Osteocyte (in vitro differentiated cells): ENCODE data around the gene SYT8. TPM values are rescaled to one million over a fixed set of nuclear protein-coding genes. Genes with fewer than 3 reads are reported as not detected.

Source experiments
- DNase-seq: peaks from one replicate; pipeline ENCODE4 v3.0.0; 2021; ENCODE audit warnings: mixed read lengths; ENCODE audit not compliant: unreplicated experiment; ENCODE audit errors: extremely low spot score
- H3K27ac Mint-ChIP-seq: one replicate; pipeline ENCODE4 v1.8.0; 2021; ENCODE audit warnings: mild to moderate bottlenecking, mixed read lengths; ENCODE audit not compliant: unreplicated experiment
- H3K27me3 Mint-ChIP-seq: one replicate; pipeline ENCODE4 v1.8.0; 2021; ENCODE audit warnings: mixed read lengths; ENCODE audit not compliant: unreplicated experiment
- H3K36me3 Mint-ChIP-seq: one replicate; pipeline ENCODE4 v1.8.0; 2021; ENCODE audit warnings: mixed read lengths; ENCODE audit not compliant: unreplicated experiment
- H3K4me1 Mint-ChIP-seq: one replicate; pipeline ENCODE4 v1.8.0; 2021; ENCODE audit warnings: mixed read lengths; ENCODE audit not compliant: unreplicated experiment
- H3K4me3 Mint-ChIP-seq: one replicate; pipeline ENCODE4 v1.8.0; 2021; ENCODE audit warnings: mild to moderate bottlenecking, moderate library complexity, mixed read lengths; ENCODE audit not compliant: unreplicated experiment
- H3K9me3 Mint-ChIP-seq: one replicate; pipeline ENCODE4 v1.8.0; 2021; ENCODE audit warnings: mixed read lengths; ENCODE audit not compliant: unreplicated experiment
- total RNA-seq: library from RNA; stranded (reverse); gene quantifications from 2 replicates; pipeline ENCODE4 v1.2.1, GENCODE V29; 2021
- TF ChIP-seq, protein P1 (sequence below): fragments of 200-600 bp; sonication (generic); IDR thresholded peaks from 2 replicates; pipeline ENCODE4 v1.5.0; 2021; ENCODE audit warnings: antibody characterized with exemption, mild to moderate bottlenecking, moderate library complexity

The SYT8 gene
- total RNA-seq, 1 donor from 2014 or later, result 6.2 TPM

DNA sequence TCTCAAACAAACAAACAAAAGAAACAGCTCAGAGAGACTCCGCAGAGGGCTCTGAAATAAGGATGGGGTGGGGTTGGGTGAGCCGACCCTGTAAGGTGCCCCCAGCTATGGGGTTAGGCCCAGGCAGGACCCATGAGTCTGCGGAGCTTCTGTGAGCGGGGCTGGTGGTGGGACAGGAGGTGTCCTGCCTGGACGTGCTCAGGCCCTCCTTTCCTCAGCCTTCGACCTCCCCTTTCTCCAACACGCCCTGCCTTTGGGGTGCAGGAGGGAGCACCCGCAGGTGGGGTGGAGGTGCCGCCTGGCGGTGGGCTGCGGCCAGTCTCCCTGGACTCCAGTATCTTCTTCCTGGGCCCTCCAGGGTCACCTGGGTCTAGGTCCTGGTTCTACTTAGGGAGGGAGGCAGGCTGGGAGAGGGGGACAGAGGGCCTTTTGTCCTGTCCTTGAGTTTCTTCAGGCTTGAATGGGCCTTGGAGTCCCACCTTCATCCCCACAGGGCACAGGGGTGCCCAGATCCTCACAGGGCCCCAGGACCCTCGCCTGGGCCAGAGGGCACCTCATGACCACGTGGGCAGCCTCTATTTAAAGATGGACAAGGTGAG, 44.7 kb downstream of the SYT8 start:
- Mint-ChIP-seq H3K4me1 (peaks cover 39% of the 10 kb centered on the region), H3K9me3 (no peaks in the 10 kb centered on the region), H3K27ac (peak overlapping the region; percentile 95), H3K36me3 (no peaks in the 10 kb centered on the region), H3K4me3 (no peak overlapping the region), H3K27me3 (no peaks in the 10 kb centered on the region)
- no peak for DNase-seq
- TF ChIP-seq, protein P1, sequence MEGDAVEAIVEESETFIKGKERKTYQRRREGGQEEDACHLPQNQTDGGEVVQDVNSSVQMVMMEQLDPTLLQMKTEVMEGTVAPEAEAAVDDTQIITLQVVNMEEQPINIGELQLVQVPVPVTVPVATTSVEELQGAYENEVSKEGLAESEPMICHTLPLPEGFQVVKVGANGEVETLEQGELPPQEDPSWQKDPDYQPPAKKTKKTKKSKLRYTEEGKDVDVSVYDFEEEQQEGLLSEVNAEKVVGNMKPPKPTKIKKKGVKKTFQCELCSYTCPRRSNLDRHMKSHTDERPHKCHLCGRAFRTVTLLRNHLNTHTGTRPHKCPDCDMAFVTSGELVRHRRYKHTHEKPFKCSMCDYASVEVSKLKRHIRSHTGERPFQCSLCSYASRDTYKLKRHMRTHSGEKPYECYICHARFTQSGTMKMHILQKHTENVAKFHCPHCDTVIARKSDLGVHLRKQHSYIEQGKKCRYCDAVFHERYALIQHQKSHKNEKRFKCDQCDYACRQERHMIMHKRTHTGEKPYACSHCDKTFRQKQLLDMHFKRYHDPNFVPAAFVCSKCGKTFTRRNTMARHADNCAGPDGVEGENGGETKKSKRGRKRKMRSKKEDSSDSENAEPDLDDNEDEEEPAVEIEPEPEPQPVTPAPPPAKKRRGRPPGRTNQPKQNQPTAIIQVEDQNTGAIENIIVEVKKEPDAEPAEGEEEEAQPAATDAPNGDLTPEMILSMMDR, result no peak

DNA sequence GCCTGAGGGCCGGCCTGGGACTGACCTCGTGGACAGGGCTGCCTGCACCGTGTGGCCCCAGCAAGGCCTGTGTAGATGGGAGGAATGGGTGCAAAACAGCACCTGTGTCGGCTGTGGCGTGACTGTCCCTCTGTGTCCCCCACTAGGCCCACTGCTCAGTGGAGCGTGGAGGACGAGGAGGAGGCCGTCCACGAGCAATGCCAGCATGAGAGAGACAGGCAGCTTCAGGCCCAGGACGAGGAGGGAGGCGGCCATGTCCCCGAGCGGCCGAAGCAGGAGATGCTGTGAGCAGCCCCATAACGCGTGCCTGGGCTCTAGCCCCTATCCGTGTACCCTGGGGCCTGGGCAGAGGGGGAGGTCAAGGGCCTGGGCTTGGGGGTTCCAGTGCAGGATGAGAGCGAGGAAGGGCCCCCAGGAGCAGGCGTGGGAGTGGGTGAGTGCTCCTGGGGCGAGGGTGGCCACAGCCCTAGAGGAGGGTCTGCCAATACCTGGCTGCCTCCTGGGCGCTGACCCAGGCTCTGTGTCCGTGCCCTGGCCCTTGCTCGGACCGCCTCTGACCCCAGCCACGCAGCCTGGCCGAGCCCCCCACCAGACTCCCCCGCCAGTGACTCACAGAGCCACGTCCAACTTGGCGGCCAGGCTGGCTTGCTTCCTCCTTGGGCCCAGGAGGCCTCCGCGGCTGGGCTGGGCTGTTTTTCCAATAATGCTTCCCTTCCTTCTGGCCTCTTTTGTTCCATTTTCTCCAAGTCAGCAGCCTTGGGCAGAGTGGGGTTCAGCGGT, 45.3 kb downstream of the SYT8 start:
- H3K36me3 Mint-ChIP-seq, result no peaks in the 10 kb centered on the region
- H3K4me3 Mint-ChIP-seq, result no peak overlapping the region
- H3K27ac Mint-ChIP-seq, result peak overlapping the region; percentile 95
- TF ChIP-seq, protein P1, result no peak
- H3K27me3 Mint-ChIP-seq, result no peaks in the 10 kb centered on the region
- no peak for DNase-seq
- H3K4me1 Mint-ChIP-seq, result peaks cover 34% of the 10 kb centered on the region
- H3K9me3 Mint-ChIP-seq, result no peaks in the 10 kb centered on the region

DNA sequence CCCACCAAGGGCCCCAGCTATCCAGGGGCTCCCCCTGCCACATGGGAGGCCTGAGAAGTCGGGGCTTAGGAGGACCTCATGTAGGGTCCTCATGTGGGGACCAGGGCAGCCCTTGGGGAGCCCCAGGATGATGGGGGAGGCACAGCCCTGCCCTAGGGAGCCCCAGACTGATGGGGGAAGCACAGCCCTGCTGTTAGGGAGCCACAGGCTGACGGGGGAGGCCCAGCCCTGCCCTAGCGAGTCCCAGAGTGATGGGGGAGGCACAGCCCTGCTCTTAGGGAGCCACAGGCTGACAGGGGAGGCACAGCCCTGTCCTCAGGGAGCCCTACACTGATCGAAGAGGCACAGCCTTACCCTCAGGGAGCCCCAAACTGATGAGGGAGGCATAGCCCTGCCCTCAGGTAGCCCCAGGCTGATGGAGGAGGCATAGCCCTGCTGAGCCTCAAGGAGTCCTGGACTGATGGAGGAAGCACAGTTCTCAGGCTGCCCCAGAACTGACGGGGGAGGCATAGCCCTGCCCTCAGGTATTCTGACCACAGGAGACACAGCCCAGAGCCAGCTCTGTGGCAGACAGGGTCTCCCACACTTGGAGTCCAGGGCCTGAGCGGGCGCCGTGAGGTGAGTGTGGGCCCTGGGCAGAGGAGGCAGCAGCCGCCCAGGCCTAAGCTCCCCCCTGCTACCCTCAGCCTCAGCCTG, 46.1 kb downstream of the SYT8 start:
- no peak for DNase-seq
- Mint-ChIP-seq H3K4me3 (no peak overlapping the region), H3K4me1 (peaks cover 29% of the 10 kb centered on the region), H3K36me3 (no peaks in the 10 kb centered on the region), H3K27me3 (no peaks in the 10 kb centered on the region), H3K9me3 (no peaks in the 10 kb centered on the region), H3K27ac (peak overlapping the region; percentile 95)
- TF ChIP-seq, protein P1, result no peak

DNA sequence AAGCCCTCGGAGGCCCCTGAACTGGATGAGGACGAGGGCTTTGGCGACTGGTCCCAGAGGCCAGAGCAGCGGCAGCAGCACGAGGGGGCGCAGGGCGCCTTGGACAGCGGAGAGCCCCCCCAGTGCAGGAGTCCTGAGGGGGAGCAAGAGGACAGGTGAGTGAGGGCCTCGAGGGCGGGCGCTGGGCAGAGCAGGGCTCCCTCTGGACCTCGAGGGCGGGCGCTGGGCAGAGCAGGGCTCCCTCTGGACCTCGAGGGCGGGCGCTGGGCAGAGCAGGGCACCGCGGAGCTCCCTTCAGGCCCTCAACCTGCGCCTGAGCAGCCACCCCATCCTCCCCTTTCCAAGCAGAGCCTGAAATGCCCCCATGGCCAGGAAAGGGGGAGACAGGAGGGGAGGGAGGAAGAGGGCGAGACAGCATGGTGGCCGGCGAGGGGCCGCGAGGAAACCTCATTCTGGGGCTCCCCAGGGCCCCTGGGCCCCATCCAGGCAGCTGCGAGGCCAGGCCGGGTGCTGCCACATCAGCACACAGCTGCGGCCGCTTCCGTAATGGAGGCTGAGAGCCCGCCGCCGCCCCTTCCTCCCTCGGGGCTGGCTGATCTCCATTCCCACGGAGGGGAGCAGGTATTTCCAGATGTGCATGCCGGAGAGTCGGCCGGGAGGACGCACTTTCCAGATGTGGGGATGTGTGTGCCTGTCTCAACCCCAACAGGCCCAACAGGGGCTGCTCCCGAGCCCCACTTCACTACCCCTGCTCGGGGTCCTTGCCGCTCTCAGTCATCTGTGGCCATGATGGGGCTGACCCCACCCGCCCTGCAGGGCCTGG, 46.9 kb downstream of the SYT8 start:
- Mint-ChIP-seq H3K27ac (no peak overlapping the region), H3K4me1 (peaks cover 22% of the 10 kb centered on the region), H3K4me3 (no peak overlapping the region), H3K9me3 (no peaks in the 10 kb centered on the region), H3K36me3 (no peaks in the 10 kb centered on the region), H3K27me3 (no peaks in the 10 kb centered on the region)
- TF ChIP-seq, protein P1, result no peak
- no peak for DNase-seq
